ENCODE results near the gene PPA2. TPM values are rescaled to one million over a fixed set of nuclear protein-coding genes. Genes with fewer than 3 reads are reported as not detected.
"Not testable (repeated sequence)": the region's sequence is repeated elsewhere in the genome, so short reads cannot be mapped to it uniquely, and the experiment has no call there.

PPA2 gene
- total RNA-seq, 4 donors from 2014 or later = 71.5 to 142 (median 73.0) TPM

DNA sequence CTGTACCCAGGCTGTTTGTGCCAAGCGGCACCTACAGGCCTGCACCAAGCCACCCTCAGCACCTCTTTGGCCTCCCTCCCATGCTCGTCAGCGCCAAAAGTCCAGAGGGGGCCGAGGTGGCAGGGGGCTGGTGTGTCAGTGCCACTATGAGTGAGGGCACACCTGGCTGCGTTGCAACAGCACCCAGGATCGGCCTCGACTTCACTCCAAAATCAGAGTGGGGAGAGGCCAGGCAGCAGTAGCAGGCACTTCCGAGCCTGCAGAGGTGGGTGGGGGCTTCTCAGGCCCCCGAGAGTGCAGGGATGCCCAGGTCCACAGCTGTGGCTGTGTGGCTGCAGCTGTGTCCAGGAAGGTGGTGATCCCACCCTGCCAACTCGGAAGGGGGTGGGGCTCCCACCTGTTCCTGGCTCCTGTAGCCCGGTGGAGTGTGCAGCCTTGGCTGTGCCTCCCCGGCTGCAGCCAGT lies 58.5 kb downstream of the PPA2 start:
- ATAC-seq = no peak
- Histone ChIP-seq H3K9me3 (peaks cover 0 to 4% (median 0%) of the 10 kb centered on the region in 3 donors), H3K27ac (no peak overlapping the region), H3K4me1 (no peaks in the 10 kb centered on the region), H3K36me3 (peaks cover 0 to 25% of the 10 kb centered on the region in 2 donors), H3K4me3 (no peak overlapping the region), H3K27me3 (no peaks in the 10 kb centered on the region)
- TF ChIP-seq POLR2A (IDR thresholded peaks at IDR 0.05) (no peak), EP300 (IDR thresholded peaks at IDR 0.05) (no peak), POLR2AphosphoS5 (IDR thresholded peaks at IDR 0.05) (no peak)
- TF ChIP-seq, protein P1, sequence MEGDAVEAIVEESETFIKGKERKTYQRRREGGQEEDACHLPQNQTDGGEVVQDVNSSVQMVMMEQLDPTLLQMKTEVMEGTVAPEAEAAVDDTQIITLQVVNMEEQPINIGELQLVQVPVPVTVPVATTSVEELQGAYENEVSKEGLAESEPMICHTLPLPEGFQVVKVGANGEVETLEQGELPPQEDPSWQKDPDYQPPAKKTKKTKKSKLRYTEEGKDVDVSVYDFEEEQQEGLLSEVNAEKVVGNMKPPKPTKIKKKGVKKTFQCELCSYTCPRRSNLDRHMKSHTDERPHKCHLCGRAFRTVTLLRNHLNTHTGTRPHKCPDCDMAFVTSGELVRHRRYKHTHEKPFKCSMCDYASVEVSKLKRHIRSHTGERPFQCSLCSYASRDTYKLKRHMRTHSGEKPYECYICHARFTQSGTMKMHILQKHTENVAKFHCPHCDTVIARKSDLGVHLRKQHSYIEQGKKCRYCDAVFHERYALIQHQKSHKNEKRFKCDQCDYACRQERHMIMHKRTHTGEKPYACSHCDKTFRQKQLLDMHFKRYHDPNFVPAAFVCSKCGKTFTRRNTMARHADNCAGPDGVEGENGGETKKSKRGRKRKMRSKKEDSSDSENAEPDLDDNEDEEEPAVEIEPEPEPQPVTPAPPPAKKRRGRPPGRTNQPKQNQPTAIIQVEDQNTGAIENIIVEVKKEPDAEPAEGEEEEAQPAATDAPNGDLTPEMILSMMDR (IDR thresholded peaks at IDR 0.05) = no peak
- 80% methylated on average over 1 of the region's 12 CpGs; no CpG with 5 or more reads in 1 of the 2 donors for WGBS, 2 donors (ENCODE audit: low coverage in 1 of 2)

DNA sequence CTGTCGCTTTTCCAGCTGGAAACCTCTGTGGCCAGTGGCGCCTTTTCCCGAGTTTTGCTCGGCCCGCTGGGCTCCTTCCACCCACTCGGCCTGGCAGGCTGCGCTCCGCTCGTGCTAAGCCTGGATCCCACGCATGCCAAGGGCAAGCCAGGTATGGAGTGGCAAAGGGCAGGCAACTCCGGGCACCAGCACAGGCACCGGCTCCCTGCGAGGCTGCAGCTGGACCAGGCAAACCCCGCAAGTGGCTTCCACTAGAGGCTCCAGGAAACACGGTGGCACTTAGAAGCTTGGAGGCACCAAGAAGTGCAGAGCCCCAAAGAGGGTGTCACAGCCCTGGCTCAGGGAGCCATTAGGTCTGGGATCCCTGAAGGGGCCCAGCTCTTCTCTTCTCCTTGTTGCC lies 59.5 kb downstream of the PPA2 start:
- Histone ChIP-seq H3K27me3 (no peaks in the 10 kb centered on the region), H3K4me3 (no peak overlapping the region), H3K4me1 (no peaks in the 10 kb centered on the region), H3K9me3 (peaks cover 0 to 4% (median 0%) of the 10 kb centered on the region in 3 donors), H3K27ac (no peak overlapping the region), H3K36me3 (peaks cover 0 to 22% of the 10 kb centered on the region in 2 donors)
- ATAC-seq = no peak
- WGBS, 2 donors (ENCODE audit: low coverage in 1 of 2) = 97 to 100% methylated on average over 1 to 6 of the region's 15 CpGs
- no peak for TF ChIP-seq POLR2AphosphoS5 (IDR thresholded peaks at IDR 0.05)
- TF ChIP-seq, protein P1 (IDR thresholded peaks at IDR 0.05) = no peak
- TF ChIP-seq EP300 (IDR thresholded peaks at IDR 0.05) = no peak
- no peak for TF ChIP-seq POLR2A (IDR thresholded peaks at IDR 0.05)

DNA sequence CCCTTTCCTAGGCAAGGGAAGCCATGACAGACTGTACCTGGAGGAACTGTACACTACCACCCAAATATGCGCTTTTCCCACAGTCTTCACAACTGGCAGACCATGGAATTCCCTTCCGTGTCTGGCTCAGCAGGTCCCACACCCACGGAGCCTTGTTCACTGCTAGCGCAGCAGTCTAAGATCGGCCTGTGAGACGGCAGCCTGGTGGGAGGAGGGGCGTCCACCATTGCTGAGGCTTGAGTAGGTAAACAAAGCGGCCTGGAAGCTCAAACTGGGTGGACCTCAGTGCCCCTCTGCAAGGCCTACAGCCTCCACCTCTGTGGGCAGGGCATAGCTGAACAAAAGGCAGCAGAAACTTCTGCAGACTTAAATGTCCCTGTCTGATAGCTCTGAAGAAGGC lies 64.7 kb downstream of the PPA2 start:
- peaks cover 0 to 25% of the 10 kb centered on the region in 2 donors for H3K36me3 ChIP-seq
- H3K27me3 ChIP-seq, ATAC-seq, H3K27ac ChIP-seq, H3K4me3 ChIP-seq, H3K4me1 ChIP-seq: not testable (repeated sequence)
- WGBS, 2 donors (ENCODE audit: low coverage in 1 of 2) = 100% methylated on average over 1 of the region's 8 CpGs; no CpG with 5 or more reads in 1 of the 2 donors
- peaks cover 0 to 11% (median 0%) of the 10 kb centered on the region in 3 donors for H3K9me3 ChIP-seq

DNA sequence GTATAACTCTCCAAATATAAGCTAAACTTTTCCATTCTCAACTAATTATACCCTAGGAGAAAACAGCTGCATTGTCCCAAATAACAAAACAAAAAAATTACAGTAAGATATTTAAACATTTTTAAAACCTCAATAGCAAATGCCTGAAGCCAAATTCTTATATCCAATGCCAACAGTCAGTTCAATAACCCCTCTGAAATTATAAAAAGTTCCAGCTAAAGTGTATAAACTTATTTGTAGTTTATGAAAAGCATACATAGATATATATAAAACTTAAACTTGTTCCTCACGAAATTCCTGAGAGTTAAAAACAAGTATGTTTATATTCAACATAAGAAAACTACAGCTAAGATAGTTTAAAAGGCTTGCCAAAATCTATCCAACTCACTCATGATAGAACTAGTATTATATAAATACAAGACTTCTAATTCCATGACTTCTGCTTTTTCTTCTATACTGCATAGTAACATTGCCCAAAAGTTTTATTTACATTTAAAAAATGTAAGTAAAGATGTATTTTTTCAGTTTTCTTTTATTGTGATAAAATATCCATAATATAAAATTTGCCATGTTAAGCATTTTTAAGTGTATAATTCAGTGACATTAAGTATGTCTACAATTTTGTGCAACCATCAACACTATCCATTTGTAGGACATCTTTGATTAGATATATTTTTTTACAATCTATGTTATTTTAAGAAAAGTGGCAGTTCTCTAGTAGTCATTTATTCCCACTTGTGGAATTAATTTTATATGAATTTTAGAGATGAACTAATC lies 72.8 kb downstream of the PPA2 start:
- Histone ChIP-seq H3K9me3 (peaks cover 0 to 7% (median 0%) of the 10 kb centered on the region in 3 donors), H3K4me3 (no peak overlapping the region), H3K36me3 (peaks cover 0 to 41% of the 10 kb centered on the region in 2 donors), H3K27ac (no peak overlapping the region), H3K4me1 (no peaks in the 10 kb centered on the region), H3K27me3 (no peaks in the 10 kb centered on the region)
- 25 to 38% methylated on average over 1 of the region's 1 CpG for WGBS, 2 donors (ENCODE audit: low coverage in 1 of 2)
- ATAC-seq = no peak
- TF ChIP-seq, protein P1 (IDR thresholded peaks at IDR 0.05) = no peak
- TF ChIP-seq POLR2AphosphoS5 (IDR thresholded peaks at IDR 0.05) (no peak), EP300 (IDR thresholded peaks at IDR 0.05) (no peak), POLR2A (IDR thresholded peaks at IDR 0.05) (no peak)

DNA sequence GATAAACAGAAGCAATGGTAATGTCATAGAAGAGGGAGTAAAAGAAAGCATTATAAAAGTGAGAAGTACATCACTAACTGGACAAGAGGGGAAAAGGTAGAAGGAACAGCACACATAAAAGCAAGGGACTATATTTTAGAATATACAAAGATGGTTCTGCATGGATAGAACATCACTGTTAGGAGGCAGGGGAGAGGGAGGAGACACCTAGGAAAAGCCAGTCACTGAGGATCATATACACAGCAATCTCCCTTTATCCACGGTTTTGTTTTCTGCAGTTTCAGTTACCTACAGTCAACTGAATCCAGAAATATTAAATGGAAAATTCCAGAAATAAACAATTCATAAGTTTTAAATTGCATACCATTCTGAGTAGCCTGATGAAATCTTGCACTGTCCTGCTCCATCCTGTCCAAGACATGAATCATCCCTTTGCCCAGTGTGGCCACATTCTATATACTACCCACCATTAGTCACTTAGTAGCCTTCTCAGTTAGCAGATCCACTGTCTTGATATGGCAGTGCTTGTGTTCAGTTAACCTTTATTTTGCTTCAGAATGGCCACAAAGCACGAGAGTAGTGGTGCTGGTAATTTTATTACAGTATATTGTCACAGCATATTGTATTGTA lies 74.2 kb downstream of the PPA2 start:
- TF ChIP-seq, protein P1 (IDR thresholded peaks at IDR 0.05) = no peak
- TF ChIP-seq POLR2AphosphoS5 (IDR thresholded peaks at IDR 0.05) (no peak), EP300 (IDR thresholded peaks at IDR 0.05) (no peak), POLR2A (IDR thresholded peaks at IDR 0.05) (no peak)
- WGBS, 2 donors (ENCODE audit: low coverage in 1 of 2) = 81 to 83% methylated on average over 2 of the region's 2 CpGs
- H3K4me1 ChIP-seq = no peaks in the 10 kb centered on the region
- H3K36me3 ChIP-seq = peaks cover 0 to 44% of the 10 kb centered on the region in 2 donors
- no peak for ATAC-seq
- H3K27ac ChIP-seq = no peak overlapping the region
- H3K27me3 ChIP-seq = no peaks in the 10 kb centered on the region
- no peak overlapping the region for H3K4me3 ChIP-seq
- H3K9me3 ChIP-seq = peaks cover 0 to 5% (median 0%) of the 10 kb centered on the region in 3 donors
